Stimulated activated CD4-positive, alpha-beta T cell treated with anti-CD3 and anti-CD28 coated beads, TNF-alpha, amount 100 ng/mL, for 24 hours (primary cell): ENCODE results near the gene HLTF.

Experiments
- DNase-seq, 3 experiments: peaks; one replicate each; pipeline ENCODE4 v3.0.0-alpha.2; 2020; ENCODE audit warnings: low read depth in 3 of 3

HLTF gene

DNA sequence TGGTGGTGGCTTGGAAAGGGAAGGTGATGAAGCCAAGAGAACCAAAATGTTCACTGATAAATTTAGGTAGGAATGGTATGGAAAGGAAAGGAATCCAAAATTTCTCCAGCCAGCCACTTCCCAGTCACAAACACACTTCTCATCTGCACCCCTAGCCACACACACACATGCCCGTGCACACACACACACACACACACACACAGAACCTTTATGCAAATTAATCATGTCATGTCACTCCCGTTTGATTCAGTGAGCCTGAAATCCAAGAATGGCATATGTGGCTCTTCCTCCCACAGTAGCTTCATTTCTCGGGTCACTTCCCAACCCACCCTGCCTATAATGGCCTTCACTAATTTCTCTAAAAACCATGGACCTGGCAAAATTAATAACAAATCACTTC, 3.1 kb upstream of the HLTF start:
- no peak for DNase-seq

- DNase-seq: no peak
Measured at GRCh38 chr3:149087208-149087607, 875 bp upstream of the HLTF start.

- DNase-seq: peak in 1 of 3 experiments; percentile 4
Measured at GRCh38 chr3:149085828-149086231, 503 bp downstream of the HLTF start.

GRCh38 chr3:149081772-149082171, 4.6 kb downstream of the HLTF start:
- DNase-seq: no peak

DNA sequence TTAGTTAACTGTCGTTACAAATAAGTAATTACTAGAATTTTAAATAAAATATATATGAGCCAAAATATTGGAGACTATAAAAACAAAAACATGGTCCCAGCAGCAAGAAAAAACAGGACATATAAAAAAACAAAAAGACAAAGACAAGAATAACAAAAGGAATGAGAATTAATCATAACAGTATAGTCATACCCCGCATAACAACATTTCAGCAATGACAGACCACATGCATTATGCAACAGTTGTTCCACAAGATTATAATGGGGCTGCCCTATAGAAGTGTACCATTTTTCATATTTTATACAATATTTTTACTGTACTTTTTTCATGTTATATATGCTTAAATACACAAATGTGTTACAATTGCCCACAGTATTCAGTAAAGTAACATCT, 5.6 kb downstream of the HLTF start:
- DNase-seq: no peak

DNA sequence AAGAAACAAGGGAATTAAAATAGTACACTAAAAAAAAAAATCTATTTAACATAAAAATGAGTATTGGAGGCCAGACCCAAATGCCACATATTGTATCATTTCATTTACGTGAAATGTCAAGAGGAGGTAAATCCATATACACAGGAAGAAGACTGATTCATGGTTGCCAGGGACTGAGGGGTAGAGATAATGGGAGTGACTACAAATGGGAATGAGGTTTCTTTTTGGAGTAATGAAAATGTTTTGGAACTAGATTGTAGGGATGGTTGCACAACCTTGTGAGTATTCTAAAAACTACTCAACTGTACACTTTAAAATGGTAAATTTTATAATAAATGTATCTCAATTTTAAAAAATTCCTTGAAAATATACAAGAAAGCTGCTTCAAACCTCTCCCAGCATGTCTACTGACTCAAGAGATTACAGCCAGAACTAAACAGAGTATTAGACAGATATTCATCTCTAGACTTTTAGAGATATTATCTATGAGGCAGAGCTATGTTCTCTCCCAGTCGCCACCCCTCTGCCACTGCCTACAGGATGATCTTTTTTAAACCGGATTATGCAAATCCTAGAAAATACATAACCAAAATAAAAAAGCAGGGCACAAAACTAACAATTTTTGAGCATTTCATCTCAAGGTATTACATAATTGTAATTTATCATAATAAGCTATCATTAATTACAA, 6.2 kb downstream of the HLTF start:
- no peak for DNase-seq

GRCh38 chr3:149077628-149078027, 8.7 kb downstream of the HLTF start:
- no peak for DNase-seq

- no peak for DNase-seq
Measured at GRCh38 chr3:149067883-149068282, 18.4 kb downstream of the HLTF start.

GRCh38 chr3:149061776-149062175, 24.6 kb downstream of the HLTF start:
- DNase-seq: no peak

DNA sequence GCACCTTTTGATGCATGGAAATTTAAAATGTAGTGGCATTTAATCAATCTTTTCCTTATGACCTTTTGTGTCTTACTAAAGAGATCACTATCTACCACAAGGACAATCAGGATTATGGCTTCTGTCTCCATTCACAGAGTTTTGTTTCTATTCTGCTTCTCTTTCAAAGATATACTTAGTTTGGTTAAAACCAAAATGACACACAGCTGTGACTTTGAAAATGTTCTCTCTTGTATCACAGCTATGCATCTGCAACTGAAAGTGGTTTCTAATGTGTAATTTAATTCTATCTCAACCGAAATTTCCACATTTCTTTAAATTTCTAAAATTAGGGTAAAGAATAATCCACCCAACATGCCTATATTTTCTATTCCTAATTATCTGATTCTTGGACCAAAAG, 27.7 kb downstream of the HLTF start:
- no peak for DNase-seq

- no peak for DNase-seq
Measured at GRCh38 chr3:149058198-149058597, 28.1 kb downstream of the HLTF start.

- DNase-seq: no peak
Measured at GRCh38 chr3:149055575-149055974, 30.8 kb downstream of the HLTF start.

- DNase-seq: no peak
Measured at GRCh38 chr3:149044339-149045083, 41.8 kb downstream of the HLTF start.

DNA sequence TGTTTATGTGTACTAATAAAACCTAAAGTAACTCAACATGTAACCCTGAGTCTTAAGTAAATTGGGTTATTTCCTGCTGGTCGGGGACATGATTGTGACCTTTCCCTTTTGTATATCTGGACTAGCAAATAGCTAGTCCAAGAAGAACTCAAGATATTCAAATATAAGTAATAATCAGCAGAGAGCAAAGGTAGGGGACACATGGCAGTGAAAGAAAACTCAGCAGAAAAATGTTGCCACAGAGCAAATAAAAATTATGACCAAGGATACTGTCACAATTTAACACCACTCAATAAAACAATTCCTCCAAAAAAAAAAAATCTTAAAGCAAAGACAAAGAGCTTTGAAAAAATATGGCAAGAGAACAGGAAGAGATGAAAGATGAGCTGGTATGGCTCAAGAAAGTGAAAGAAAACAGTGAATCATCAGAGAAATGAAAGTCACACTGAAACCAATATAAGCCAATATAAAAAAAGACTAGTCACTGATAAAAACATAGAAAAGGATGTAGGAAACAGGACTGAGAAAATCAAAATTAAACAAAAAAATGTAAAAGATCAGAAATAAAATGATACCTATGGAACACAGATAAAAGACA, 43.4 kb downstream of the HLTF start:
- DNase-seq: no peak

GRCh38 chr3:149038322-149038721, 48.0 kb downstream of the HLTF start:
- DNase-seq: no peak

GRCh38 chr3:149037684-149038083, 48.6 kb downstream of the HLTF start:
- DNase-seq: no peak

DNA sequence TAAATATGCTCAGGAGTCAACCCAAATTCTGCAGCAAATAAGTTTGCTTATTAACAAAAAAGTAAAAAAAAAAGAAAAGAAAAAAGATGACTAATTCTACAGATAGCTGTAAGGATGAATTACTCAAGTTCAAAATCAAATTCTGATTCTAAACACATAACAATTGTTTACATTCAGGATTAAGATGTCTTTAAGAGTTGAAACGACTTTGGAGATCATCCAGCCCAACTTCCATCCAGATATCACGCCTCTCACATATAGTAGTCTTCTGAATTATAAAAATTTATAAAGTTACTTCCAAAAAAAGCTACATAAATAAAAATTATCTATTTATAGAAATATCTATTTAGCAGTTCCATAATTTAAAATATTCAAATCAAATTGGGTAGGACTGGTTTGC, 55.2 kb downstream of the HLTF start:
- DNase-seq: no peak

DNA sequence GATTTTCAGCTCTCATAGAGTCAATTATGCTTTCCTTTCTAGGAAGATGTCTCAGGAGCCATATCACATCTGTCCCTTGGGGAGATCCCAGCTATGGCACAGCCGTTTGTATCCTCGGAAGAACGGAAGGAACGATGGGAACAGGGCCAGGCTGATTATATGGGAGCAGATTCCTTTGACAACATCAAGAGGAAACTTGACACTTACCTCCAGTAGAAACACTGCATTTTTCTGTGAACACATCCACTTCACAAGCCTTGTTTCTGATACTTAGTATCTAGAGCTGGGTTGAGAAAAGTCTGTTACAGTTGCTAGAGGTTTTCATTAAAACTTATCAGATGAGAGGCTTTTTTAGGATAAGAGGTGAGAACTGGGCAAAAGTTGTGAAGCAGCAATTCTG, 59.6 kb downstream of the HLTF start:
- no peak for DNase-seq

DNA sequence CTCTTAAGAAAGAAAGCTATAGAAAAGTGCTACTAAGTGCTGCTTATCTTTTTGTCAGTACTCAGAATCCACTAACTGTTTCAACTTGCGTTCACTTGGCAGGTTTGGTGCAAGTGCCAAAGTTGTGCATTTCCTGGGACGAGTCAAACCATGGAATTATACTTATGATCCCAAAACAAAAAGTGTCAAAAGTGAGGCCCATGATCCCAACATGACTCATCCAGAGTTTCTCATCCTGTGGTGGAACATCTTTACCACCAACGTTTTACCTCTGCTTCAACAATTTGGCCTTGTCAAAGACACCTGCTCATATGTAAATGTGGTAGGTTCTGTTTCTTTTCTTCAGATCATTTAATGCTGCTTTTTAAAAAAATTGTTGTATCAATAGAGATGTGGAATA, 62.4 kb downstream of the HLTF start:
- no peak for DNase-seq

- DNase-seq: no peak
Measured at GRCh38 chr3:149021830-149022229, 64.5 kb downstream of the HLTF start.

- peak in 1 of 3 experiments; percentile 16 for DNase-seq
Measured at GRCh38 chr3:149020839-149021252, 65.5 kb downstream of the HLTF start.

GRCh38 chr3:149020196-149020838, 66.0 kb downstream of the HLTF start:
- no peak for DNase-seq

GRCh38 chr3:149019580-149019979, 66.8 kb downstream of the HLTF start:
- no peak for DNase-seq
